Liver (tissue), 2 donors: ENCODE results near the gene BSND.

Experiments used
- TF ChIP-seq, protein P1 (sequence below): fragments of 150-350 bp; IDR thresholded peaks from 2 replicates; pipeline ENCODE4 v1.5.1; 2017; ENCODE audit warnings: improper control_type of control experiment, low read depth, low read length; ENCODE audit not compliant: missing input control
- TF ChIP-seq, protein P2 (sequence below): IDR thresholded peaks from 2 replicates; pipeline ENCODE4 v1.6.1; 2016; ENCODE audit warnings: antibody characterized with exemption
- donor health status: healthy.

DNA sequence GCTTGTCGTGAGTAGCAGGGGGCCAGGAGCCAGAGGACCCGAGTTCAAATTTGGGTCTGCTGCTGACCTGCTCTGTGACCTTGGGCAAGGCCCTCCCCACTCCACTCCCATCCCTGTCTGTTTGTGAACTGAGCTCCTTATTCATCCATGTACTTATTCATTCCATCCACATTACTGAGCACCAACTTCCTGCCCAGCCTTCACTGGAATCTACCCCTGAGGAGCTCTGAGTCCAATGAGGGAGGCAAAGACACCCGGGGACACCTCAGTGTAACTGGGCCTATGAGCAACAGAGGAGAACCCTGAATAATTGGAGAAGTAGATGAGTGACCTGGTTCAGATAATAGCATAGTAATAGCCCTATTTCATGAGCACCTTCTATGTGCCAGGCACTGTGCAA, 8.9 kb downstream of the BSND start:
- TF ChIP-seq, protein P1, sequence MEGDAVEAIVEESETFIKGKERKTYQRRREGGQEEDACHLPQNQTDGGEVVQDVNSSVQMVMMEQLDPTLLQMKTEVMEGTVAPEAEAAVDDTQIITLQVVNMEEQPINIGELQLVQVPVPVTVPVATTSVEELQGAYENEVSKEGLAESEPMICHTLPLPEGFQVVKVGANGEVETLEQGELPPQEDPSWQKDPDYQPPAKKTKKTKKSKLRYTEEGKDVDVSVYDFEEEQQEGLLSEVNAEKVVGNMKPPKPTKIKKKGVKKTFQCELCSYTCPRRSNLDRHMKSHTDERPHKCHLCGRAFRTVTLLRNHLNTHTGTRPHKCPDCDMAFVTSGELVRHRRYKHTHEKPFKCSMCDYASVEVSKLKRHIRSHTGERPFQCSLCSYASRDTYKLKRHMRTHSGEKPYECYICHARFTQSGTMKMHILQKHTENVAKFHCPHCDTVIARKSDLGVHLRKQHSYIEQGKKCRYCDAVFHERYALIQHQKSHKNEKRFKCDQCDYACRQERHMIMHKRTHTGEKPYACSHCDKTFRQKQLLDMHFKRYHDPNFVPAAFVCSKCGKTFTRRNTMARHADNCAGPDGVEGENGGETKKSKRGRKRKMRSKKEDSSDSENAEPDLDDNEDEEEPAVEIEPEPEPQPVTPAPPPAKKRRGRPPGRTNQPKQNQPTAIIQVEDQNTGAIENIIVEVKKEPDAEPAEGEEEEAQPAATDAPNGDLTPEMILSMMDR = no peak
- TF ChIP-seq, protein P2, sequence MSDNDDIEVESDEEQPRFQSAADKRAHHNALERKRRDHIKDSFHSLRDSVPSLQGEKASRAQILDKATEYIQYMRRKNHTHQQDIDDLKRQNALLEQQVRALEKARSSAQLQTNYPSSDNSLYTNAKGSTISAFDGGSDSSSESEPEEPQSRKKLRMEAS = no peak
